NT2/D1 (cell line): Measurements from ENCODE around the gene SEMA3A.

Source experiments
- SUZ12 ChIP-seq: IDR thresholded peaks from 2 replicates; pipeline ENCODE4 v1.6.1; 2011; ENCODE audit not compliant: insufficient read length, insufficient read depth; ENCODE audit errors: extremely low read depth
- YY1 ChIP-seq: IDR thresholded peaks from 2 replicates; pipeline ENCODE4 v1.6.1; 2011; ENCODE audit not compliant: insufficient read length, insufficient read depth

- TF ChIP-seq YY1 (no peak), SUZ12 (no peak)
These were observed 112.5 kb downstream of the SEMA3A start for GRCh38 chr7:84081973-84082522.
